Measurements from ENCODE around the gene PNMA3. TPM values are rescaled to one million over a fixed set of nuclear protein-coding genes. Genes with fewer than 3 reads are reported as not detected.
"Not testable (repeated sequence)": the region's sequence is repeated elsewhere in the genome, so short reads cannot be mapped to it uniquely, and the experiment has no call there.

The PNMA3 gene, protein sequence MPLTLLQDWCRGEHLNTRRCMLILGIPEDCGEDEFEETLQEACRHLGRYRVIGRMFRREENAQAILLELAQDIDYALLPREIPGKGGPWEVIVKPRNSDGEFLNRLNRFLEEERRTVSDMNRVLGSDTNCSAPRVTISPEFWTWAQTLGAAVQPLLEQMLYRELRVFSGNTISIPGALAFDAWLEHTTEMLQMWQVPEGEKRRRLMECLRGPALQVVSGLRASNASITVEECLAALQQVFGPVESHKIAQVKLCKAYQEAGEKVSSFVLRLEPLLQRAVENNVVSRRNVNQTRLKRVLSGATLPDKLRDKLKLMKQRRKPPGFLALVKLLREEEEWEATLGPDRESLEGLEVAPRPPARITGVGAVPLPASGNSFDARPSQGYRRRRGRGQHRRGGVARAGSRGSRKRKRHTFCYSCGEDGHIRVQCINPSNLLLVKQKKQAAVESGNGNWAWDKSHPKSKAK
- 2.9 and 3.1 TPM in 2 replicates for total RNA-seq (ENCODE audit: low replicate concordance)

DNA sequence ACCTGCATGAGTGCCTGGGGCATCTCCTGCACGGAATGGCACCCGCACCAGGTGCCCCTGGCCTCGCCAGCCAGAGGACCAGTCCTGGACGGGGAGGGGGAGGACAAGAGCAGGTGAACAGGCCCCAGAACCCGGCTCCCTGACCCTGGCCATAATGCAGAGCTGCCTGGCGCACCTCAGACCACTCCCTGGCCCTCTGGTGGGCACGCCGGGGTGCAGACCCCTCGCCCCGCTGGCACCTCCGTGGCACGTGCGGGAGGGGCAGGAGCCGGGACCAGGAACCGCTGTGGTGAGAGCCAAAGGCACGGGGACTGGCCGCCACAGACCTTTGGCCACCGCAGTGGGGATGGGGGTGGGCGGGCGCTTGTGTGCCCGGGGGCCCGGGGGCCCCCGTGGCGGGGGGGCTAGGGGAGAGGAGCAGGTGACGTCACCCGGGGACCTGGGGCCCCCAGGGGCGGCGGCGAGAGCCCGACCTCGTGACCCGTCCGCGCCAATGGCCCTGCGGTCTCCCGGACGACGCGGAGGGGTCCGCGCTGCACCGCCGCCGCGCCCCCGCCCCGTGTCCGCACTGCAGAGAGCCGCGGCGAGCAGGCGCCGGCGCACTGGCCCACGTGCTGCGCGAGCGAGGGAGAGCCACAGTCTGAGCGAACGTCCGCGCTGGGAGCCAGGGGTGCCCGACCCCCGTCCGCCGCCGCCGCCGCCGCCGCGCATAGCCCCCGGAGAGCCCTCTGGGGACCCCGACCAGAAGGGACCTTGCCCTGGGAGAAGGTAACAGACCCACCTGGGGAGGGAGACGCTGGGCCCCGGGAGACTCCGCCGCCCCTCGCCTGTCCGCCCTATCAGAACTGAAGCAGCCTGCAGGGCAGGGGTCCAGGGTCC, at the start of gene PNMA3:
Gene PNMA3, plus strand, starts transcription at position 600 of the 879 bp plus-strand sequence. CDS start 586 bp downstream, outside the sequence.
- H3K4me2 ChIP-seq = peak within 1 kb of the TSS; percentile 69
- peaks cover 37% of the 10 kb centered on the region for H3K27me3 ChIP-seq
- no peaks in the 10 kb centered on the region for H3K79me2 ChIP-seq (ENCODE audit: low read depth)
- peaks cover 6% of the 10 kb centered on the region for H3K4me1 Mint-ChIP-seq
- H3K9me3 ChIP-seq (ENCODE audit: low read depth) = peaks cover 6% of the 10 kb centered on the region
- H3K27ac ChIP-seq = no peak within 1 kb of the TSS
- no peak within 1 kb of the TSS for H2AFZ ChIP-seq (replicated peaks)
- peak within 1 kb of the TSS; percentile 34 for H3K4me3 ChIP-seq
- TF ChIP-seq EZH2phosphoT487 (IDR thresholded peaks at IDR 0.05) (no peak), EZH2 (IDR thresholded peaks at IDR 0.05) (no peak)
- TF ChIP-seq, protein P1, sequence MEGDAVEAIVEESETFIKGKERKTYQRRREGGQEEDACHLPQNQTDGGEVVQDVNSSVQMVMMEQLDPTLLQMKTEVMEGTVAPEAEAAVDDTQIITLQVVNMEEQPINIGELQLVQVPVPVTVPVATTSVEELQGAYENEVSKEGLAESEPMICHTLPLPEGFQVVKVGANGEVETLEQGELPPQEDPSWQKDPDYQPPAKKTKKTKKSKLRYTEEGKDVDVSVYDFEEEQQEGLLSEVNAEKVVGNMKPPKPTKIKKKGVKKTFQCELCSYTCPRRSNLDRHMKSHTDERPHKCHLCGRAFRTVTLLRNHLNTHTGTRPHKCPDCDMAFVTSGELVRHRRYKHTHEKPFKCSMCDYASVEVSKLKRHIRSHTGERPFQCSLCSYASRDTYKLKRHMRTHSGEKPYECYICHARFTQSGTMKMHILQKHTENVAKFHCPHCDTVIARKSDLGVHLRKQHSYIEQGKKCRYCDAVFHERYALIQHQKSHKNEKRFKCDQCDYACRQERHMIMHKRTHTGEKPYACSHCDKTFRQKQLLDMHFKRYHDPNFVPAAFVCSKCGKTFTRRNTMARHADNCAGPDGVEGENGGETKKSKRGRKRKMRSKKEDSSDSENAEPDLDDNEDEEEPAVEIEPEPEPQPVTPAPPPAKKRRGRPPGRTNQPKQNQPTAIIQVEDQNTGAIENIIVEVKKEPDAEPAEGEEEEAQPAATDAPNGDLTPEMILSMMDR (IDR thresholded peaks at IDR 0.05) = no peak
- H3K36me3 ChIP-seq = no peaks in the 10 kb centered on the region
- no peaks in the 10 kb centered on the region for H3F3A ChIP-seq (ENCODE audit: low read depth)
- no peaks in the 10 kb centered on the region for H3K4me1 ChIP-seq
- peaks cover 7% of the 10 kb centered on the region for H3K27me3 Mint-ChIP-seq (ENCODE audit: insufficient read depth, low read depth)
- H3K4me3 Mint-ChIP-seq = peak within 1 kb of the TSS; percentile 75
- H3K27ac Mint-ChIP-seq = no peak within 1 kb of the TSS
- H3K36me3 Mint-ChIP-seq = peaks cover 1% of the 10 kb centered on the region
- H3K9me3 Mint-ChIP-seq = peaks cover 9% of the 10 kb centered on the region
- DNase-seq (ENCODE audit: low spot score) = peak; percentile 45
- no peak within 1 kb of the TSS for H3K9ac ChIP-seq
- H4K20me1 ChIP-seq (ENCODE audit: low read depth) = no peaks in the 10 kb centered on the region

DNA sequence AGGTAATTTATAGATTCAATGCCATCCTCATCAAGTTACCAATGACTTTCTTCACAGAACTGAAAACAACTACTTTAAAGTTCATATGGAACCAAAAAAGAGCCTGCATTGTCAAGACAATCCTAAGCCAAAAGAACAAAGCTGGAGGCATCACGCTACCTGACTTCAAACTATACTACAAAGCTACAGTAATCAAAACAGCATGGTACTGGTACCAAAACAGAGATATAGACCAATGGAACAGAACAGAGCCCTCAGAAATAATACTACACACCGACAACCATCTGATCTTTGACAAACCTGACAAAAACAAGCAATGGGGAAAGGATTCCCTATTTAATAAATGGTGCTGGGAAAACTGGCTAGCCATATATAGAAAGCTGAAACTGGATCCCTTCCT, 39.1 kb upstream of the PNMA3 start:
- not testable (repeated sequence) for H3K79me2 ChIP-seq (ENCODE audit: low read depth); H3K27ac Mint-ChIP-seq; H3K4me3 ChIP-seq; H3K27ac ChIP-seq; H3K9me3 ChIP-seq (ENCODE audit: low read depth); H3K36me3 Mint-ChIP-seq; H2AFZ ChIP-seq (replicated peaks); H3K4me2 ChIP-seq; H4K20me1 ChIP-seq (ENCODE audit: low read depth); H3K9ac ChIP-seq; H3F3A ChIP-seq (ENCODE audit: low read depth); H3K36me3 ChIP-seq; DNase-seq (ENCODE audit: low spot score); H3K4me1 ChIP-seq; H3K4me1 Mint-ChIP-seq; H3K4me3 Mint-ChIP-seq
- Mint-ChIP-seq H3K9me3 (peaks cover 12% of the 10 kb centered on the region), H3K27me3 (ENCODE audit: insufficient read depth, low read depth) (peaks cover 11% of the 10 kb centered on the region)
- H3K27me3 ChIP-seq = peaks cover 30% of the 10 kb centered on the region

DNA sequence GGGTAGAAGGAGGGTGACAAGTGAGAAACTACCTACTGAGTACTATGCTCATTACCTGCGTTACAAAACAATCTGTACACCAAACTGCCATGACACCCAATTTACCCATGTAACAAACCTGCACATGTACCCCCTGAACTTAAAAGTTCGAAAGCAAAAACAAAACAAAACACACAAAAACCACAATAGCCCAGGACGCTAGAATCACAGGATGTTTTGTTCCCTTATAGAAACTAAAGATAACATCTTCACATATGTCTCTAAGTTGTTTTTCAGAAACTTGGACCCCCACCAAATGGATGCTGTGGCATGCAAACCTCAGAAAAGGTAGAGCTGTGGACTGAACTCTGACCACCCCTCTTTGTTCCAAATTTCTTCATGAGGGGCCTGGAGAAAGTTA, 37.1 kb upstream of the PNMA3 start:
- no peaks in the 10 kb centered on the region for H4K20me1 ChIP-seq (ENCODE audit: low read depth)
- peaks cover 9% of the 10 kb centered on the region for H3K27me3 Mint-ChIP-seq (ENCODE audit: insufficient read depth, low read depth)
- H3K4me3 Mint-ChIP-seq = no peak overlapping the region
- TF ChIP-seq EZH2phosphoT487 (IDR thresholded peaks at IDR 0.05) = no peak
- no peak for TF ChIP-seq EZH2 (IDR thresholded peaks at IDR 0.05)
- TF ChIP-seq, protein P1 (IDR thresholded peaks at IDR 0.05) = no peak
- H3K4me1 ChIP-seq = no peaks in the 10 kb centered on the region
- H3K9ac ChIP-seq = no peak overlapping the region
- H3K9me3 ChIP-seq (ENCODE audit: low read depth) = no peaks in the 10 kb centered on the region
- DNase-seq (ENCODE audit: low spot score) = no peak
- H3K9me3 Mint-ChIP-seq = peaks cover 12% of the 10 kb centered on the region
- H3F3A ChIP-seq (ENCODE audit: low read depth) = no peaks in the 10 kb centered on the region
- no peak overlapping the region for H2AFZ ChIP-seq (replicated peaks)
- no peaks in the 10 kb centered on the region for H3K36me3 Mint-ChIP-seq
- H3K4me2 ChIP-seq = no peak overlapping the region
- peaks cover 17% of the 10 kb centered on the region for H3K27me3 ChIP-seq
- H3K4me3 ChIP-seq = no peak overlapping the region
- H3K27ac Mint-ChIP-seq = no peak overlapping the region
- no peaks in the 10 kb centered on the region for H3K36me3 ChIP-seq
- H3K4me1 Mint-ChIP-seq = no peaks in the 10 kb centered on the region
- H3K27ac ChIP-seq = no peak overlapping the region
- no peaks in the 10 kb centered on the region for H3K79me2 ChIP-seq (ENCODE audit: low read depth)

DNA sequence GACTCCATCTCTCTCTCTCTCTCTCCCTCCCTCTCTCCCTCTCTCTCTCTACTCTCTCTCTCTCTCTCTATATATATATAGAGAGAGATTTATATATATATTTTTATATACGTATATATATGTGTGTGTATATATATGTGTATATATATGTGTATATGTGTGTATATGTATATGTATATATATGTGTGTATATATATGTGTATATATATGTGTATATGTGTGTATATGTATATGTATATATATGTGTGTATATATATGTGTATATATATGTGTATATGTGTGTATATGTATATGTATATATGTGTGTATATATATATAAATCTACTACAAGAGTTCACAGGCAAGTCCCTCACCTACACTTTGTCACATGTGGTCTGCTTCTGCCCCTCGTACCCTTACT, 29.8 kb upstream of the PNMA3 start:
- not testable (repeated sequence) for H3K4me1 Mint-ChIP-seq; H2AFZ ChIP-seq (replicated peaks); H3K36me3 Mint-ChIP-seq; DNase-seq (ENCODE audit: low spot score); H3K9ac ChIP-seq; H3K4me3 ChIP-seq; H3K79me2 ChIP-seq (ENCODE audit: low read depth); H3K4me2 ChIP-seq; H3K36me3 ChIP-seq; H3F3A ChIP-seq (ENCODE audit: low read depth); H3K4me1 ChIP-seq; H3K27me3 Mint-ChIP-seq (ENCODE audit: insufficient read depth, low read depth); H3K27me3 ChIP-seq; H4K20me1 ChIP-seq (ENCODE audit: low read depth); H3K4me3 Mint-ChIP-seq; H3K9me3 ChIP-seq (ENCODE audit: low read depth); H3K27ac ChIP-seq; H3K27ac Mint-ChIP-seq
- peaks cover 13% of the 10 kb centered on the region for H3K9me3 Mint-ChIP-seq

DNA sequence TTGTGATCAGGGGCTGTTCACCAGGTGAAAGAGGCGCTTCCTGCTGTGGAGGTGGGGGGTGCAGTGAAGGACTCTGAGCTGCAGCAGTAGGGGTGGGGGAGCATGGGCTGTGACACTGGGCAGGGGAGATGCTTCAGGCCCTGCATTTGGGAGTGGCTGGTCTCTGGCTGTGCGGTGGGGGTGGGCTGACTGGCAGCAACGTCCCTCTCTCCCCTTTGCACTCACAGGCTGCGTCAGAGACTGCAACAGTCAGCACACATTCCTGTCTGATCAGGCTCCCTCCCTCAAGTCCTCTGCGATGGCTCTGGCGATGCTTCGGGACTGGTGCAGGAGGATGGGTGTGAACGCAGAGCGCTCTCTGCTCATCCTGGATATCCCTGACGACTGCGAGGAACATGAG, 27.8 kb upstream of the PNMA3 start:
- not testable (repeated sequence) for H2AFZ ChIP-seq (replicated peaks); H3K9me3 ChIP-seq (ENCODE audit: low read depth); H3K27ac Mint-ChIP-seq; H3K4me1 Mint-ChIP-seq; H3F3A ChIP-seq (ENCODE audit: low read depth); H4K20me1 ChIP-seq (ENCODE audit: low read depth); H3K4me3 ChIP-seq; H3K36me3 ChIP-seq; DNase-seq (ENCODE audit: low spot score); H3K27me3 ChIP-seq; H3K9ac ChIP-seq; H3K4me3 Mint-ChIP-seq; H3K27ac ChIP-seq; H3K27me3 Mint-ChIP-seq (ENCODE audit: insufficient read depth, low read depth); H3K36me3 Mint-ChIP-seq; H3K4me1 ChIP-seq; H3K4me2 ChIP-seq; H3K79me2 ChIP-seq (ENCODE audit: low read depth)
- peaks cover 18% of the 10 kb centered on the region for H3K9me3 Mint-ChIP-seq

Data from neural progenitor cell (in vitro differentiated cells).